HG03457 (cell line): ENCODE data around the gene INSC.

Experiments
- ATAC-seq: cut with Tn5 transposase; IDR thresholded peaks from one replicate; pipeline ENCODE4 v1.9.1; 2021; ENCODE audit warnings: moderate number of reproducible peaks; ENCODE audit not compliant: unreplicated experiment

The INSC gene

GRCh38 chr11:15179167-15179566 lies 64.4 kb downstream of the INSC start:
- ATAC-seq, result no peak

- ATAC-seq, result no peak
Measured at GRCh38 chr11:15180212-15180792, 65.6 kb downstream of the INSC start.

- no peak for ATAC-seq
Measured at GRCh38 chr11:15182372-15182771, 67.6 kb downstream of the INSC start.

GRCh38 chr11:15185021-15185420 lies 70.3 kb downstream of the INSC start:
- ATAC-seq, result no peak

- ATAC-seq, result no peak
Measured at GRCh38 chr11:15186146-15186545, 71.4 kb downstream of the INSC start.

- ATAC-seq, result no peak
Measured at GRCh38 chr11:15189189-15189588, 74.5 kb downstream of the INSC start.

GRCh38 chr11:15189641-15190365 lies 75.1 kb downstream of the INSC start:
- no peak for ATAC-seq

- ATAC-seq, result no peak
Measured at GRCh38 chr11:15190611-15191010, 75.9 kb downstream of the INSC start.

GRCh38 chr11:15192005-15192556 lies 77.4 kb downstream of the INSC start:
- ATAC-seq, result no peak

GRCh38 chr11:15194671-15195415 lies 80.1 kb downstream of the INSC start:
- ATAC-seq, result no peak

GRCh38 chr11:15195454-15196200 lies 80.9 kb downstream of the INSC start:
- no peak for ATAC-seq

- no peak for ATAC-seq
Measured at GRCh38 chr11:15196704-15197103, 82.0 kb downstream of the INSC start.

GRCh38 chr11:15197696-15198095 lies 83.0 kb downstream of the INSC start:
- ATAC-seq, result no peak

GRCh38 chr11:15198284-15198683 lies 83.6 kb downstream of the INSC start:
- ATAC-seq, result no peak

GRCh38 chr11:15199693-15200092 lies 85.0 kb downstream of the INSC start:
- ATAC-seq, result no peak

GRCh38 chr11:15200696-15201095 lies 86.0 kb downstream of the INSC start:
- no peak for ATAC-seq

- no peak for ATAC-seq
Measured at GRCh38 chr11:15201586-15201985, 86.9 kb downstream of the INSC start.

GRCh38 chr11:15202626-15203025 lies 87.9 kb downstream of the INSC start:
- no peak for ATAC-seq

GRCh38 chr11:15204711-15205110 lies 90.0 kb downstream of the INSC start:
- ATAC-seq, result no peak

GRCh38 chr11:15206791-15207190 lies 92.1 kb downstream of the INSC start:
- no peak for ATAC-seq
